NCI-H2227 treated with DMSO at 0.1 percent for 48 hours (cell line): ENCODE measurements around the gene GPR17.

Source experiments
- DNase-seq: peaks from one replicate; lab custom pipeline; 2025; lab: John Stamatoyannopoulos, UW

GPR17 gene

DNA sequence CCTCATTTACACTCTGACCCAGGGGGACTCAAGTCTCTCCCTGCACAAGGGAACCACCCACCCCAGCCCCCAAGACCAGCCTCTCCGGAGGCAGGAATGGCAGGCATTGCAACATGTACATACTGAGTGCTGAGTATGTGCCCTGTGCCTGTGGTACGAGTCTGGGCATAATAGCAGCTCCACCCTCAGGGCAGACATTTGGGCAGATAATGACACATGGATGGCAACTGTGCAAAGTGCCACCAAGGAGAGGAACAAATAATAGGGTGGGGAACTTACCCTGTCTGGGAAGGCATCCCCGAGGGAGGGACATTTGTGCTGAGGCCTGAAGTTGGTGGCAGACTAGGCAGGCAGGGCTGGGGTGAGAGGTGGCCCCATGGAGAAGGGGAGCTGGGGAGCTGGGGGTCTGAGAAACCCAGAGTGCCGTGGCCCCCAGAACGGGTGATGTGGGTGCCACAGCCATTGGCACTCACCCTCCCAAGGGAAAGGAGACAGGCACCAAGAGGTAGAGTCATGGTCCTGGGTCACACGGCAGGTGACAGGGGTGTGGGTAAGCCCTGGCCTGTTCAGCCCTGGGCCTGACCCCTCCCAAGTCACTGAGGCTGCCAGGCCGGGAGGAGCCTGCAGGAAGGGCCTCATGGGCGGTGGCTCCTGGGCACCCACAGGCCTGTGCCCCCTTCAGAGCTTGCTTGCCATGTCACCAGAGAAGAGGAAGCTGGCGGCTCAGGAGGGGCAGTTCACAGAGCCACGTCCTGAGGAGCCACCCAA, 15.7 kb upstream of the GPR17 start:
- no peak for DNase-seq

DNA sequence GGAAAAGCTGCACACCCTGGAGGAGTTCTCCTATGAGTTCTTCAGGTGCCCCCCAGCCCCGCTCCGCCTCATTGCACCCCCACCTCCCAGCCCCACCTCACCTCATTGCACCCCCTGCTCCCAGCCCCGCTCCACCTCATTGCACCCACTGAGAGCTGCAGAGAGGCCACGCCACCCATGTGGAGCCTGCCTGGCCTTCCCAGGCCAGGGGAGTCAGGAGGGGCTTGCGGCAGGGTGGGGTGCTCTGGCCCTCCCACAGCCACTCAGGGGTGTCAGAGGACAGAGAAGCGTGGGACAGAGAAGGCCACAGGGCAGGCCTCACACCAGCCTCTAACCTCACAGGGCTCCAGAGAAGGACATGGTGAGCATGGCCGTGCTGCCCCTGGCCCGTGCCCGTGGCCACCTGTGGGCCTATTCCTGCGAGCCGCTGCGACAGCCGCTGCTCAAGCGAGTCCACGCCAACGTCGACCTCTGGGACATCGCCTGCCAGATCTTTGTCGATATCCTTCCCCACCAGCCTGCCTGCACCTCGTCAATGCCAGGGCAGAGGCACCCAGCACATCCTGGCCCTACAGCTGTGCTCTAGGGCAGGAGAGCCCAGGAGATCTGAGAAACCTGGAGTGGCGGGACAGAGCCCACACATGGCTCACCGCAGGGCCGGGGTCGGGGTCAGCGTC, 15.0 kb upstream of the GPR17 start:
- no peak for DNase-seq

DNA sequence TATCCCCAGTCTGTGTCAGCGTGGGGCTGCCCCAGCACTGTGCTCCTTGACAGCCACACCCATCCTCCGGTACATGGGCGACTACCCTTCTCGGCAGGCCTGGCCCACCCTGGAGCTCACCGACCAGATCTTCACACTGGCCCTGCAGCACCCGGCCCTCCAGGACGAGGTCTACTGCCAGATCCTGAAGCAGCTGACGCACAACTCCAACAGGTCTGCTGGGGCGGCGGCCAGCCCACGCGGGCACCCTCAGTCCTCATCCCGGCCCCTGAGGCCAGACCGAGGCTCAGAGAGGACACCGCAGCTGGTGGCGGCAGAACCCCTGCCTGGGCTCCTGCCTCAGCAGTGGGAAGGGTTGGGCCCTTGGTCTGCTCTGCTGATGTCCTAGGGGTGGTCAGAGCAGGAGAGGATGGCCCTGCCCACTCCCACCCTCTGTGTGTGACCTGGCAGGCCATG, 14.4 kb upstream of the GPR17 start:
- DNase-seq: no peak

DNA sequence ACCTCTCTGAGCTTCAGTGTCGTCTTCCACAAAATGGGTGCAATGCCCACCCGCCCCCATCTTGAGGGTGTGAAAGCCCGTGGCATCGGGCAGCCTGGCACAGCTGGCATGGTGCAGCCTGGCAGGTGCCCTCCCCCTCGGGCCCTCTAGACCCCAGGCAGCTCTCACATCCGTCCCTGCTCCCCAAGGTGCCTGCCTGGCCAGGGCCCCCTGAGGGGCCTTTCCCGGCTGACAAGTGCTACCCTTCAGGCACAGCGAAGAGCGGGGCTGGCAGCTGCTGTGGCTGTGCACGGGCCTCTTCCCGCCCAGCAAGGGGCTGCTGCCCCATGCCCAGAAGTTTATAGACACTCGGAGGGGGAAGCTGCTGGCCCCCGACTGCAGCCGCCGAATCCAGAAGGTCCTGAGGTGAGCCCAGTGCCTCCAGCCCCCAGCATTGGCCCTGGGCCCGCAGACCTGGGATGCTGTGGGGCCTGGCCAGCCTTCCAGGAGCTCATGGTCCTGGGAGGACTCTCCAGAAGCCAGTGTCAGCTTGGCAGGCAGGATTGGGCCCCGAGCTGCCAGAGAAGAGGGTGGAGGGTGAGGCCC, 13.9 kb upstream of the GPR17 start:
- no peak for DNase-seq

DNA sequence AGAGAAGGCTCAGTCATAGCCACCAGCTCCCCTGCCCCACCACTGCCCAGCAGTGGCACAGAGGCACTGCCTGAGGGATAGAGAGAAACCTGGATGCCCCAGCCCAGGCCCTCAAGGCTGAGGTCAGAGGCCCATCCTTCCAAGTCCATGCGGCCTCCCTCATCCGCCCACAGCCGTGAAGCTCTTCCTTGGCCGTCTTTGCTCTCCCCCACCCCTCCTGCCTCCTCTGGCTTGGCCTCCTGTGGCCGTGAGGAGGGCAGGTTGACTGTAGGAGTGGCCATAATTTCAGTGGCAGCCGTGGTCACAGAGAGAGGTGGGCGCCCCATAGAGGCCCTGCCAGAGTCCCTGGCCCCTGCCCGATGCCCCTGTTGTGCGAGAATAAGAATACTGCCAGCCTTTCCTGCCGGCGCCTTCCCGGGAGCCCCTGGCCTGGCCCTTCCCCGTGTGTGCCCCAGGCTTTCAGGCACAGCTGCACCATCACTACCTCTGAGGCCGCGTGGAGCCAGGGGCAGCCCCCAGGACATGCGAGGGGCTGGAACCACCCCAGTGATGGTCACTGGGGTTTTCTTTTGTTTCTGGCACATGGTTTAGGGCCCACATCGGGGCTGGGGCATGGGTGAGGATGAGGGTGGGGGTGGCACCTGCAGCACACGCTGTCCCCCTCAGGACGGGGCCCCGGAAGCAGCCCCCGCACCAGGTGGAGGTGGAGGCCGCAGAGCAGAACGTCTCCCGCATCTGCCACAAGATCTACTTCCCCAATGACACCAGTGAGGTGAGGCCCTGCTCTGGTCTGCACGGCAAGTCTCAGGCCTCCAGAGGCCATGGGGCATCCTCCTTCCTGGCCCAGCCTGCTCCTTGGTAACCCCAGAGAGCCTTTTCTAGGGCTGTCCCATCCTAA, 13.1 kb upstream of the GPR17 start:
- no peak for DNase-seq

DNA sequence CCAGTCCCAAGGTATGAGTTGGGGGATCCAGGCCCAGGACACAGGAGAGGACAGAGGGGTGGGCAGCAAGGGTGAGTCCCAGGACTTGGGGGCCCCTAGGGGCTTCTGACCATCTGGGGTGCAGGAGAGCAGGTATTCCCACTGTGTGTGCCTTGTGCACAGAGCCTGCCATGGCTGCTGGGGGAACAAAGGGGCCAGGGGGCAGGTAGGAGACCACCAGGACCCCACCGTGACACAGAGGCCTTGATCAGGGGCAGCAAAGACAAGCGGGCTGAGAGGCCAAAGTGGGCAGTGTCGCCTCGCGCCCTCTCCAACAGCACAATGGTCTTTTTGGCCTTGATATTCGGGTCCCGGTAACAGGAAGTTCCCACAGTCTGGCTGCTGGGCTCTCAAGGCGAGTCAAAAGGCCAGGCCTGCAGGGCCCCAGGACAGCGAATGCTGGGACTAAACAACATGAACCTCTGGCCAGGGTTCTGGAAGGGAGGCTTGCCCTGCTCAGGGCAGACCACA, 12.3 kb upstream of the GPR17 start:
- no peak for DNase-seq

DNA sequence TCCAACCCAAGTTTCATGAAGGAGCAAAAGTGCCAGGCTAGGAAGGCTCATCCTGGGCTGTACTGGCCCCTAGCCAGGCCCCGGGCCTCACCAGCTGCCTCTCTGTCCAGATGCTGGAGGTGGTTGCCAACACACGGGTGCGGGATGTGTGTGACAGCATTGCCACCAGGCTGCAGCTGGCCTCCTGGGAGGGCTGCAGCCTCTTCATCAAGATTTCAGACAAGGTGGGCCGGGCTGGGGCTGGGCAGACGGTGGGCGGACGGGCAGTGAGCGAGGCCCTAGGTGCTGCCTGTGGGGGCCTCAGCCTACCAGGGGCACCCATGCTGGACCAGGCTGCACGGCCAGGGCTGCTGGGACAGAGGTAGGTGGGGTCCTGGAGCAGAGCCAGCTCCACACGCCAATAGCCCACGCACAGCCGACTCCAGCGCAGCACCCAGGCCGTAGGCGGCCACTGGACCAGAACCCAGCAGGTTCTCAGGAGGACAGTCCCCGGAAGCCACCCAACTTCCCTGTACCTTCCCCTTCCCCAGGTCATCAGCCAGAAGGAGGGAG, 11.8 kb upstream of the GPR17 start:
- no peak for DNase-seq

DNA sequence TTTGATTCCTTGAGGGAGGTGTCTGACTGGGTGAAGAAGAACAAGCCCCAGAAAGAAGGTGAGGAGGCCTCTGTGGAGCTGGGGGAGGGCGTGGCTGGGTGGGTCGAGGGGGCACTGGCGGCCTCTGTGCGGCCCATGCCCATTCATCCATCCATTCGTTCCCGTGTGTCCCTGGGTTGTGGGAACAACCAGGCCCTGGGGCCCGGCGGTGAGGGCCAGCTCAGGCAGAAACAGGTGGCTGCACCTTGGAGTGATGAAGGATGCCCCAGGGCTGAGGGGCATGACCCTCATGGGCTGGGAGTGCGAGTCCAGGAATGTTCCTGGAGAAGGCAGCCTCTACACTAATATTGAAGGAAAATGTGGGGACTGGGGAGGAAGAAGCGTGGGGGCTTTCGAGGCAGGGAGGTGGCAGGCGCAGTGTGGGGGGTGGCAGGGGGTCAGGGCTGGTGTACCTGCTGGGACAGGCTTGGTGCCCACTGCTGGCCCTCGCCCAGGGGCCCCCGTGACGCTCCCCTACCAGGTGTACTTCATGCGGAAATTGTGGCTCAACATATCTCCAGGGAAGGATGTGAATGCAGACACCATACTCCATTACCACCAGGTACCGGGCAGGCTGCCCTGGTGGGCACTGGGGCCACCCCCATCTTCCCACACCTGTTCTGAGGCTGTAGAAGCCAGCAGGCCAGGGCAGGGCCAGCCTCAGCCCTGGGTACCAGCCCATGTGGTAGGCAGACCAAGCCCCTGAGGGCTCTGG, 11.2 kb upstream of the GPR17 start:
- no peak for DNase-seq

DNA sequence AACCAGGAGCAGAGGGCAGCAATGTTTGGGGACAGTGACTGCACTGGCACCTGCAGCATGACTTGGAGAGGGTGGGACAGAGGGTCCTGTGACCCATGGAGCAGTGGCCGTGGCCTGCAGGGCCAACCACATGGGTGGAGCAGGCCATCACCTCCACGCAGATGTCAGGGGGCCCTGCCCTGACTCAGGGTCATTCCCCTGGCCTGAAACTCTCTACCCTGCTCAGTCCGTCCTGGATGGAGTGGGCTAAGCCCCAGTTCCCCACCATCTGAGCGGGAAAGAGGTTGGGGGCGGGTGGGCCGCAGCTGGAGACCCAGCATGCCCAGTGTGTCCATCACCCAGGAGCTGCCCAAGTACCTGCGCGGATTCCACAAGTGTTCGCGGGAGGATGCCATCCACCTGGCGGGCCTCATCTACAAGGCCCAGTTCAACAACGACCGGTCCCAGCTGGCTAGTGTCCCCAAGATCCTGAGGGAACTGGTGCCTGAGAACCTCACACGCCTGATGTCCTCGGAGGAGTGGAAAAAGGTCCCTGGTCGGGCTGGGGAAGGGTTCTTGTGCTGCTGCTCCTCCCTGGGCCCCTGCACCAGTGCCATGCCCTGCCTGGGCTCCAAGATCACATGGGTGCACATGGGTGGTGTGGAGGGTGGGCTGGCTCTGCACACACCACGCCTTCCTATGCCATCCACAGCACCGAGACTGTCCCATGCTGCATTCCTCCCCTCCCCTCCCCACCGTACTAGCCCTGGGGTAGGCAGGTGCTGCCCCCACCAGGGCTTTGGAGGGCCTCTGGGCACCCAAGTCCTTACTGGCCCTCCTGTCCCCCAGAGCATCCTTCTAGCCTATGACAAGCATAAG, 10.3 kb upstream of the GPR17 start:
- DNase-seq: no peak

DNA sequence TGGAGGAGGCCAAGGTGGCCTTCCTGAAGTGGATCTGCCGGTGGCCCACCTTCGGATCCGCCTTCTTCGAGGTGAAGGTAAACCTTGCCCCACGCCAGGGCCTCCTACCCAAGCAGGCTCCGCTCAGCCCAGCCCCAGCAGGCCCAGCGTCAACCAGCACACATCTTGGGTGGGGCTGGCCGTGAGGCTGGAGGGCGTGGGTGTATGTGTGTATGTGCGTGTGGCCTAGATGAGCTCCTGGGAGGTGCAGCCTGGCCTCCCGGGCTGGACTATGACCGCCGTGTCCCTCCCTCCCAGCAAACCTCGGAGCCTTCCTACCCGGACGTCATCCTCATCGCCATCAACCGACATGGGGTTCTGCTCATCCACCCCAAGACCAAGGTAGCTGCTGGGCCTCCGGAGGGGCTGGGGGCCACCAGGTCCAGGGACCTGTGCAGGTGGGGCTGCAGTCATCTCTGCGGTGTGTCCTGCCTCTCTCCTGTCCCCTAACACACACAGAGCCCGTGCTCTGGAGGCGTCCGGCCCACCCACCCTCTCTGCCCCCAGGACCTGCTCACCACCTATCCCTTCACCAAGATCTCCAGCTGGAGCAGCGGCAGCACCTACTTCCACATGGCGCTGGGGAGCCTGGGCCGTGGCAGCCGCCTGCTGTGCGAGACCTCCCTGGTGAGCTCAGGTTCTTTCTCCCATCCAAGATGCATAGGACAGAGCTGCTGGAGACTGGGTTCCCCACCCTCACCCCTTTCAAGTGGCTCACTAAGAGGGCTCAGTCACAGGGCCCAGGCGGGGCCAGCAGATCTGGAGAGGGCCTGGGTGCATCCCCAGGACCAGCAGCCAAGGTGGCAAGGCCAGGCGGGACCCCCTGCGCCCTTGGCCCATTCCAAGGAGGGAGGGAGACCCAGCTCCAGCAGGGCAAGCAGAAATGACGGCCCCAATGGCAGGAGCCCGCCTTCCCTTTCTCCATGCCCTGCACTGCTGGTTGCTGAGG, 9.4 kb upstream of the GPR17 start:
- DNase-seq: no peak

DNA sequence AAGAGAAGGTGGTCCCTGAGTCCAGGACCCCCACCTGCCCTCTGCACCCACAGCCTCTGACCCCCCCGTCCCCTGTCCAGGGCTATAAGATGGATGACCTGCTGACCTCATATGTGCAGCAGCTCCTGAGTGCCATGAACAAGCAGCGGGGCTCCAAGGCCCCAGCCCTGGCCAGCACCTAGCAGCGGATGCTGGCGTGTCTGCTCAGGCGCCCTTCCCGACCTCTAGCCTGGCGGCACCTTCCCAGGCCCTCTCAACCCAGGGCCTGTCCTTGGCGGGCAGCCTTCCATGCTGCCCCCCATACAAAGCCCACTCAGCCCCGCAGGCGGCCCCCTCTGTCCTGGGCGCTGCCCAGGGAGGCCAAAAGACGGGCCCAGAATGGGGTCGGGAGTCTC, 8.7 kb upstream of the GPR17 start:
- no peak for DNase-seq

DNA sequence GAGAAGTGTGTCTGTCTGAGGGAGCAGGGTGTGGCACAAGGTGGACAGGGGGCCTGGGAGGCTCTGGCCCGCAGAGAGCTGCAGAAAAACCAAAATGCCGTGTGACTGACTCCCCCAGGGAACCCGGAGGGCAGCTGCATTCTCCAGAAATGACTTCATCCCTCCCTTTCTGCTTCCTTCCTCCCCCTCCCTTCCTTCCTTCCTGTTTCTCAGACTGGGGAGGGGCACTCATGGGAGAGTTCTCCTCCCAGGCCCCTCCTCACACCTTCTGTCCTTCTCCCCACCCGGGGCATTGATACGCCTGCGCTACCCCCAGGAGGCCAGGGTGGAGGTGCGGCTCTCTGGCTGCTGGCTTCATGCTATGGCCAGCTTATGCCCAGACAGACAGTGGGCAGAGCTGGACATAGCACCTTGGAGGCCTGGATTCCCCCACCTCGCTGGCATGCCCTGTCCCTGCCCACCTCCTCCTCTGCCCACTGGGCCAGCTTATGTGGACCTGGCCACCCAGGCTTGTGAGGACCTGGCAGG, 8.2 kb upstream of the GPR17 start:
- no peak for DNase-seq

DNA sequence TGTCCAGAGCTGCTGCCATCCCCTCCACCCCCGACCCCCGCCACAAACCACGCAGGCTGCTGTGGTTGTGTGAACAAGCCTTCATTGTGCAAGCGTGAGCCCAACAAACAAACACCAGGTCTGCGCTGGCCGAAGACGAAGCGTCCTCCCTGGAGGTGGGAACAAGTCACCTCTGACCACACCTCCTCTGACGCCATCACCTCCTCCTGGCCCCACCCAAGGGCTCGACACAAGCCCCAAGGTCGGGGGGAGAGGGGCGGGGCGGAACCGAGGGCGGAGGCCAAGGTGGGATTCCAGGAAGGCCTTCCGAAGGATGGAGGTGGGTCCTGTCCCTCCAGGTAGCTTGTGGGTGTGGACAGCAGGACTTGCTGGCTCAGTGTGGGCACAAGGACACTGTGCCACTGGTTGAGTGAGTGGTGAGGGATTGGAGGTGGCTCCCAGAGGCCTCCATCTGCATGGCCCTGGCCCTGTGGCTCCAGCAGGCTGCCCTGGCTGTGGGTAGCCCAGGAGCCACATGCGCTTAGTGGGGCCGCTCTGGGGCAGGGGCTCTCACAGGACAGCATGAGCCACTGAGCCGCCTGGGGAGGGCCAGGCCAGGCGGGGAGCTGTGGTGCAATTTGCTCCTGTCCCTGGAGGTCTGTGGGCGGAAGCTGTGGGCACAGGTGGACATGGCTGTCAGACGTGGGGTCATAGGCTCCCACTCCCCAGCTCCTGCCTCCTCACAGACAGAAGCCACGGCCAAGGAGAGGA, 7.4 kb upstream of the GPR17 start:
- no peak for DNase-seq

DNA sequence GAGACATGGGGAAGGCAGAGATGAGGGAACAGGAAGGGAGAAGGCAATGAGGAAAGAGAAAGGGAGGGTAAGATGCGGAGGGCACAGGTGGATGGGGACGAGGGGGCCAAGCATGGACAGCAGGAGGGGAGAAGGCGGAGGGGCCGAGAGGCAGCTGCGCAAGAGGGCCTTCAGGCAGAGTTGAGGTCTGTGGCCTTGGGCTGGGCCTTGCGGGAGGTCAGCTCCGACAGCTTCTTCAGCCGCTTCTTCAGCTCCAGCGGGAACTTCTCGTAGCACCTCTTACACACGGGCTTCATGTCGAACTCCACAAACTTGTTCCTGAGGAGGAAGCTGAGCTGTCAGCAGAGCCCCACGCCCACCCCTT, 6.9 kb upstream of the GPR17 start:
- DNase-seq: no peak

DNA sequence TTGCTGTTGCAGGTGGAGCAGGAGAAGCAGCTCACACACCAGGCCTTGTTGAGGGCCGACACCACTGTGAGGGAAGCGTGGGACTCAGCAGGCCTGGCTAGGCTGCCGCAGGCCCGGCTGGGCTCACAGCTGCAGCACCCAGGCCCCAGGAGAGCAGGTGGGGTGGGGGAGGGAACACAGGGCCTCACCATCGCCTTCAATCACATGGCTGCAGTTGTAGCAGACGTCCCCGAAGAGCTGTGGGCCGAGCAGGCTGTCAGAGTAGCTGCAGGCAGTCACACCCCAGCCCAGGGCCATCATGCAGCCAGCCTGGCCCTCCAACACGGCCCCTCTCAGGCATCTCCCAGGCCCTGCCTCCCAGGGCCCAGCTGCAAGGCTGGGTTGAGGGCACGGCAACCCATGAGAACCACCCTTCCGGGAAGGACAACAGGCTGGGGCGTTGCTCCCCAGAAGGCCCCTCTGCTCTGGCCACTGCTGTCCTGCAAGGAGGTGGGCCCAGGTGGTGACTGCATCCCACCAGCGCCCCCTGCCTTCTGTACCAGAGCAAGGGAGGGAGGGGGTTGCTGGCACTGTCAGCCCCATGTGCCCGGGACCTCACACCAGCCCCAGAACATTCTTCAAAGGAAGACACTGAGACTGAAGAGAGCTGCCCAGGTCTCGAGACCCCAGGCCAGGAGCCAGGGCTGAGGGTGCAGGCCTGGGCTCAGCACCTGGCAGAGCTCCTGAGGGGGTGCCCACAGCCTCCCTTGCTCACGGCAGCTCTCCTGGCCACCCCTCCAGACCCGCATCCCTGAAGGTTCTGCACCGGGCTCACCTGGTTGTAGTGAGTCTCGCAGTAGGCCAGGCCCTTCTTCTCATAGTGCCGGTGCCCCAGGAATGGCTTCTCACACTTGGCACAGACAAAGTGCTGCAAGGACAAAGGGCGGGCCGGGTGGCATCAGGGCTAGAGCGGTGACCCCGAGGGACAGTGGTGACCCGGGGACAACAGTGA, 5.6 kb upstream of the GPR17 start:
- no peak for DNase-seq

DNA sequence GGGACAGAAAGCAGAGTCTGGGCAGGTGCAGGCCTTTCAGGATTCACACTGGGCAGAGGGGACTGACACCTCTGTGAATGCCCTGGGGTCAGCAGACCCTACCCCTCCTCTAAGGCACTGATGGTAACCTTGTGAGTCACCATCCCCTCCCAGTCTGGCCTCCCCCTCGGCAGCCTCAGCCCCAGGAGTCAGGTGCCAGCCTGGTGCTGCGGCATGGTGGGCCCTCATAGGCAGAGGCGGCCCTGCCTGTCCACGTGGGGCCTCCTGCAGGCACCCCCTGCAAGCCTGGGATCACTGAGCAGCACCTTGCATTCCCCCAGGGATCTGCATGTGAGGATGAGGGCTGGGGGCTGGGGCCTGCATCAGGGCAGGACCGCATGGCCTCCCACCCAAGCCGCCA, 4.8 kb upstream of the GPR17 start:
- no peak for DNase-seq
